ENCODE results near the gene RNF220. TPM values are rescaled to one million over a fixed set of nuclear protein-coding genes. Genes with fewer than 3 reads are reported as not detected.
A peak's percentile ranks its signal among the peaks of the same experiment; 100 is the strongest.

RNF220 gene
- total and polyA plus RNA-seq, 9 of the 15 experiments (the other 6 are each of a cell fraction or from before 2014, with no cell fraction given) = 5.1 to 117 (median 66.9) TPM

GRCh38 chr1:44631647-44632539 is 226.8 kb downstream of the RNF220 start (continued):
- TF ChIP-seq MGA (IDR thresholded peaks at IDR 0.05) = peak; percentile 59
- TF ChIP-seq RAD51 (IDR thresholded peaks at IDR 0.05; ENCODE audit: borderline replicate concordance, low read depth) = peak; percentile 97
- peak; percentile 95 to 96 for TF ChIP-seq NONO (IDR thresholded peaks at IDR 0.05; ENCODE audit: low read depth in 2 of 2, low read length in 1 of 2)
- TF ChIP-seq HMG20B (CRISPR knock-in tag; IDR thresholded peaks at IDR 0.05) = no peak
- peak; percentile 13 for TF ChIP-seq PCBP2 (IDR thresholded peaks at IDR 0.05; ENCODE audit: low read depth, low read length, poor library complexity, severe bottlenecking)
- peak; percentile 51; the same call in 1 of the 2 replicates for TF ChIP-seq MBD2 (IDR thresholded peaks at IDR 0.05; ENCODE audit: borderline replicate concordance, low read depth)
- TF ChIP-seq ZNF217 (CRISPR knock-in tag; IDR thresholded peaks at IDR 0.05) = no peak
- TF ChIP-seq ILF3 (IDR thresholded peaks at IDR 0.05; ENCODE audit: borderline replicate concordance) = 0 out of 2 replicates have a peak, but pooled peaks have one; percentile 83
- TF ChIP-seq ZNF586 (CRISPR knock-in tag; conservative IDR thresholded peaks at IDR 0.05) = no peak
- peak; percentile 83 for TF ChIP-seq THAP12 (CRISPR knock-in tag; IDR thresholded peaks at IDR 0.05)
- 0 out of 2 replicates have a peak, but pooled peaks have one; percentile 16 for TF ChIP-seq RHOXF2B (CRISPR knock-in tag; conservative IDR thresholded peaks at IDR 0.05)
- no peak for TF ChIP-seq GATAD2A (IDR thresholded peaks at IDR 0.05)
- TF ChIP-seq ZNF253 (CRISPR knock-in tag; conservative IDR thresholded peaks at IDR 0.05) = no peak
- TF ChIP-seq GATAD2B (IDR thresholded peaks at IDR 0.05; ENCODE audit: borderline replicate concordance) = peak; percentile 98

Data from K562 (cell line).